ENCODE measurements around the gene CHMP1A.

DNA sequence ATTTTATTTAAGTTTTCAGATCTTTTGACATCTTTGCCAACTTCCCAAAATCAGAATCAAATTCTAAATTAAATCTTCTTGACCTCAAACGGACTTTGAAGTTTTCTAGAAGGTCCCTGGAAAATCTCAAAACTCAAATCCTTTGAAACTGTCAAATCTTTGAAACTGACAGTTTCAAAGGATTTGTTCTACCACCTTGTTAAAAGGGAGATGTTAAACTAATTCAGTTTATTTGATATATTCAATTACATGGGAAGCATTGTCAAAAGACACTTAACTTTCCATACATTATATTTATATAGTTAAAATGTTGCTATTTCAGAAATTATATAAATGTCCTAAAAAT is 47.4 kb downstream of the CHMP1A start:
- TF ChIP-seq, protein P1, sequence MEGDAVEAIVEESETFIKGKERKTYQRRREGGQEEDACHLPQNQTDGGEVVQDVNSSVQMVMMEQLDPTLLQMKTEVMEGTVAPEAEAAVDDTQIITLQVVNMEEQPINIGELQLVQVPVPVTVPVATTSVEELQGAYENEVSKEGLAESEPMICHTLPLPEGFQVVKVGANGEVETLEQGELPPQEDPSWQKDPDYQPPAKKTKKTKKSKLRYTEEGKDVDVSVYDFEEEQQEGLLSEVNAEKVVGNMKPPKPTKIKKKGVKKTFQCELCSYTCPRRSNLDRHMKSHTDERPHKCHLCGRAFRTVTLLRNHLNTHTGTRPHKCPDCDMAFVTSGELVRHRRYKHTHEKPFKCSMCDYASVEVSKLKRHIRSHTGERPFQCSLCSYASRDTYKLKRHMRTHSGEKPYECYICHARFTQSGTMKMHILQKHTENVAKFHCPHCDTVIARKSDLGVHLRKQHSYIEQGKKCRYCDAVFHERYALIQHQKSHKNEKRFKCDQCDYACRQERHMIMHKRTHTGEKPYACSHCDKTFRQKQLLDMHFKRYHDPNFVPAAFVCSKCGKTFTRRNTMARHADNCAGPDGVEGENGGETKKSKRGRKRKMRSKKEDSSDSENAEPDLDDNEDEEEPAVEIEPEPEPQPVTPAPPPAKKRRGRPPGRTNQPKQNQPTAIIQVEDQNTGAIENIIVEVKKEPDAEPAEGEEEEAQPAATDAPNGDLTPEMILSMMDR (IDR thresholded peaks at IDR 0.05) = no peak
- TF ChIP-seq POLR2A (IDR thresholded peaks at IDR 0.05) = no peak
